ENCODE data around the gene SPIB. TPM values are rescaled to one million over a fixed set of nuclear protein-coding genes. Genes with fewer than 3 reads are reported as not detected.

SPIB gene
- total RNA-seq, result 0.86 and 0.95 TPM in 2 replicates

DNA sequence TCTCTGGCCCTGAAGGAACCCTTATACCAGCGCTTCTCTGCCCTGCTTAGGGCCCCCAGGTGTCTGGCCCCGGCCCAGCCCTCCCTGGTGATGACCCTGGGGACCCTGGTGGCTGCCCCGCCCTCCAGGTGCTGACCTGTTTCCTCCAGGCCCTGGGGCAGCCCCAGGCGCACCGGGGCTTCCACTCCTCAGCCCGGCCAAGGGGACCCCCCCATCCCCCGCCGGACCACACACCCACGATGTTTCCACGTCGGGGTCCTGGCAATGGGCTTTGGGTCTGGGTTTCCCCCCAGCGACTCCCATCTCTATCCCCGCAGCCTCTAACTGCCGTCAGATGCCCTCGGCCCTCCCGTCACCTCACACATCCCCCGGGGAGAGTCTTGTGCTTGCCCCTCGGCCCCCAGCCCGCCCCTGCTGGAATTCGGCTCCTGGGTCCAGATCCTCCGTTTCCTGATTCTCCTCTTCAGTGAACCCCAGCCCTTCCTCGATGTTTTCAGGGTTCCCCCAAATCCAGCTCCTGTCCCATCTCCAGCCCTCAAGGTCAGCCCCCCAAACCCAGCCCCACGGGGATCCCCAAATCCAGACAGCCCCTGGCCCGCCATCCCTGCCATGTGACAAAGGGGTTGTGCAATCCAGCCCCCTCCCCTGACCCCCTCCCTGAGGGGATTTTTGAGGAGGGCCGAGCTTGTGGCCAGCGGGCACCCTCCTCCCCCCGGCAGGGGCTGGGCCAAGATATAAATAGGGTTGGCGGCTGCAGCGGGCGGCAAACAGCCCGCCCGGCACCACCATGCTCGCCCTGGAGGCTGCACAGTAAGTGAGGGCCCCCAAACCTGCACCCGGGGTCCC is at the start of gene SPIB:
SPIB (plus strand) TSS at position 763 of the 846 bp plus-strand sequence; CDS start at position 788, 25 bp downstream.
- intact Hi-C loops (cut with micrococcal nuclease), result no loop called here

DNA sequence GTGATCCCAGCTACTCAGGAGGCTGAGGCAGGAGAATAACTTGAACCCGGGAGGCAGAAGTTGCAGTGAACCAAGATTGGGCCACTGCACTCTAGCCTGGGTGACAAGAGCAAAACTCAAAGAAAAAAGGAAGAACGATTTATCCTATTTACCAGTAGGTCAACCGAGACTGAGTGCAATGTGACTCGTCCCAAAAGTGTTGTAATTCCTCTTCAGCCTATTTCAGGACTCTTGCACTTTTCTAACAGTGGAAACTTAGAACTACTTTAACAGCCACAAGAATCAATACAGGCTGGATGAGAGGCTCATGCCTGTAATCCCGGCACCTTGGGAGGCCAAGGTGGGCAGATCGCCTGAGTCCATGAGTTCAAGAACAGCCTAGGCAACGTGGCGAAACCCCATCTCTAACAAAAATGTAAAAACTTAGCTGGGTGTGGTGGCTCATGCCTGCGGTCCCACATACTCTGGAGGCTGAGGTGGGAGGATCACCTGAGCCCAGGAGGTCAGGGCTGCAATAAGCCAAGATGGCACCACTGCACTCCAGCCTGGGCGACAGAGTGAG is 46.7 kb upstream of the SPIB start:
- intact Hi-C loops (cut with micrococcal nuclease), result no loop called here

GRCh38 chr19:50376166-50377050 is 42.3 kb upstream of the SPIB start, which contains the start of gene NR1H2:
Gene NR1H2 (plus strand): TSS chr19:50376457. CDS start chr19:50377606, 1,149 bp downstream.
- intact Hi-C loops (cut with micrococcal nuclease), result loop anchor here (1.0 to 2.0 kb wide), 13 partner anchors 8 to 508 kb away; partner anchors contain the start of genes AKT1S1, EMC10, GARIN5A and JOSD2

GRCh38 chr19:50377051-50377461 is 41.7 kb upstream of the SPIB start:
- intact Hi-C loops (cut with micrococcal nuclease), result loop anchor here (2.0 kb wide), 5 partner anchors 54 to 508 kb away; partner anchors contain the start of genes AKT1S1 and TBC1D17

DNA sequence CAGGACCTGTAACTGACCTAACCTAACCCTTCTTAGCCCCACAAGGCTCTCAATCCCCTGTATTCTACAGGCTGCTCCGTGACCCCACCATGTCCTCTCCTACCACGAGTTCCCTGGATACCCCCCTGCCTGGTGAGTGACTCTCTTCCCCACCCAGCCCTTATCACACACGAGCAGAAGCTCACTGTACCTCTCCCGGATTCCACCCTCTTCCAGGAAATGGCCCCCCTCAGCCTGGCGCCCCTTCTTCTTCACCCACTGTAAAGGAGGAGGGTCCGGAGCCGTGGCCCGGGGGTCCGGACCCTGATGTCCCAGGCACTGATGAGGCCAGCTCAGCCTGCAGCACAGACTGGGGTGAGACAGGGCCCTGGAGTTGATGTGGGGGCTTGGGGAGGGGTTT is 41.2 kb upstream of the SPIB start:
- intact Hi-C loops (cut with micrococcal nuclease), result loop anchor here (2.0 kb wide), 5 partner anchors 53 to 509 kb away; partner anchors contain the start of genes AKT1S1 and TBC1D17

DNA sequence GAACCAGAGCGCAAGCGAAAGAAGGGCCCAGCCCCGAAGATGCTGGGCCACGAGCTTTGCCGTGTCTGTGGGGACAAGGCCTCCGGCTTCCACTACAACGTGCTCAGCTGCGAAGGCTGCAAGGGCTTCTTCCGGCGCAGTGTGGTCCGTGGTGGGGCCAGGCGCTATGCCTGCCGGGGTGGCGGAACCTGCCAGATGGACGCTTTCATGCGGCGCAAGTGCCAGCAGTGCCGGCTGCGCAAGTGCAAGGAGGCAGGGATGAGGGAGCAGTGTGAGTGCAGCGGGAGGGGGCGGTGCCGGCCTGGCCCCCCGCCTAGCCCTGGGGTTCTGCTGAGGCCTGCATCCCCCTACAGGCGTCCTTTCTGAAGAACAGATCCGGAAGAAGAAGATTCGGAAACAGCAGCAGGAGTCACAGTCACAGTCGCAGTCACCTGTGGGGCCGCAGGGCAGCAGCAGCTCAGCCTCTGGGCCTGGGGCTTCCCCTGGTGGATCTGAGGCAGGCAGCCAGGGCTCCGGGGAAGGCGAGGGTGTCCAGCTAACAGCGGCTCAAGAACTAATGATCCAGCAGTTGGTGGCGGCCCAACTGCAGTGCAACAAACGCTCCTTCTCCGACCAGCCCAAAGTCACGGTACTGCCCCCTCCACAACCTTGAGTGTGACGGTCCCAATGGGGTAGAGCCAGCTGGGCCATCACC is 40.4 kb upstream of the SPIB start:
- intact Hi-C loops (cut with micrococcal nuclease), result no loop called here

DNA sequence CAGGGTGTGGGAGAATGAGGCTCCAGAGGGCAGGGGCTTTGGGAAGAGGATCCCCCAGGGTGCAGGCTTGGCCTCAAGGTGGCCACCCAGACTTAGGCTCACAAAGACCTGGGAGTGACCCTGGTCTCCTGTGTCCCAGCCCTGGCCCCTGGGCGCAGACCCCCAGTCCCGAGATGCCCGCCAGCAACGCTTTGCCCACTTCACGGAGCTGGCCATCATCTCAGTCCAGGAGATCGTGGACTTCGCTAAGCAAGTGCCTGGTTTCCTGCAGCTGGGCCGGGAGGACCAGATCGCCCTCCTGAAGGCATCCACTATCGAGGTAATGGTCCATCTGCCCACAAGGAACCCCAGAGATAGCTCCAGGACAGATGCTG is 39.9 kb upstream of the SPIB start:
- intact Hi-C loops (cut with micrococcal nuclease), result no loop called here

- intact Hi-C loops (cut with micrococcal nuclease), result no loop called here
Observed at GRCh38 chr19:50379602-50380001, 39.1 kb upstream of the SPIB start.

DNA sequence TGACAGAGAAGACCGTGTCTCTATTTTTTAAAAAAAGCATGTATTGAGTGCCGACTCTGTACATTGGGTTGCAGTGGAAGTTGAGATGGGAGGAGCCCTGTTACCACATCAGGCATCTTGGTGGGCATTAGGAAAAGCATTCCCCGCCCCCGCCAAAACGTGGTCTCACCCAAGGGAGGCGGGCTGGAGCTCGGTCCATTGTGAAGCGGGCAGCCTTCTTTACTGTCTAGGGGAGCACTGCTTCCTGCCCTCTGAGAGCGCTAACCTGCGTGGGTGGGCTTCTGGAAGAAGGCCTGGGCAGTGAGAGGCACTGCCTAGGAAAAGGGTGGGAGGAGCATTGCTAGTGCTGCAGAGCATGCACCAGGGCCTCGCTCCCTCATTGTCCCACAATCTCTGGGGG is 38.6 kb upstream of the SPIB start:
- intact Hi-C loops (cut with micrococcal nuclease), result no loop called here

DNA sequence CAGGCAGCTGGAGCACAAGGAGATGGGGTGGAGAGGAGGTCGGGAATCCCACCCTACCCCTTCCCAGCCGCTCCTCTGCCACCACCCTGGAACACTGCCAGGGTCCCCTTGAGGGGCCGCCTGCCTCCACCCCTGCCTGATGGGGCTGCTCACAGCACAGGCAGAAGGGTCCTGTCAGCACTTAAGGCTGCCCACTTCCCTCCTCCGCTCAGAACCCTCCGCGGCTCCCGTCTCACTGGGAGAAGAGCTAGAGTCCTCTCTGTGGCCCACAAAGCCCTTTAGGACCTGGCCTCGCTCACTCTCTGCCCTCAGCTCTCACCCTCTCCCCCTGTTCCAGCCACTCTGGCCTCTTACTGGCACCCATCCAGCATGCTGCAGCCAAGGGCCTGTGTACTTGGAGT is 38.0 kb upstream of the SPIB start:
- intact Hi-C loops (cut with micrococcal nuclease), result no loop called here

DNA sequence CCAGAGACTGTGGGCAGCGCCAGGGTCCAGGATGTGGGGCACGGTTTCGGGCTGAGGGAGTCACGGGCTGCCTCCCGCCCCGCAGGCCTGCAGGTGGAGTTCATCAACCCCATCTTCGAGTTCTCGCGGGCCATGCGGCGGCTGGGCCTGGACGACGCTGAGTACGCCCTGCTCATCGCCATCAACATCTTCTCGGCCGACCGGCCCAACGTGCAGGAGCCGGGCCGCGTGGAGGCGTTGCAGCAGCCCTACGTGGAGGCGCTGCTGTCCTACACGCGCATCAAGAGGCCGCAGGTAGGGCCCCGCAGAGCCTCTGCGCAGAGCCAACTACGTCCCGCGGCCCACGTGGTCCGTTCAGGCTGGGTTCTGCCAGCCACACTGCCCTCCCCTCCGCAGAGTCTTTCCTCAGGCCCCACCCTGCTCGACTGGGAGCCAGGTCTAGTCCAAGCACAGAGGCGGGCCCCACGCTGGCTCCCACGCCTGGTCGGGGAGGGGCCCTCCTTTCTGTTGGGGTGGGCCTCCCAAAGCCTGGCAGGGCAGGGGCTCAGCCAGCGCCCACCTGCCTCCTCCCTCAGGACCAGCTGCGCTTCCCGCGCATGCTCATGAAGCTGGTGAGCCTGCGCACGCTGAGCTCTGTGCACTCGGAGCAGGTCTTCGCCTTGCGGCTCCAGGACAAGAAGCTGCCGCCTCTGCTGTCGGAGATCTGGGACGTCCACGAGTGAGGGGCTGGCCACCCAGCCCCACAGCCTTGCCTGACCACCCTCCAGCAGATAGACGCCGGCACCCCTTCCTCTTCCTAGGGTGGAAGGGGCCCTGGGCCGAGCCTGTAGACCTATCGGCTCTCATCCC is 36.6 kb upstream of the SPIB start:
- intact Hi-C loops (cut with micrococcal nuclease), result no loop called here

- intact Hi-C loops (cut with micrococcal nuclease), result no loop called here
Observed at GRCh38 chr19:50383001-50383851, 35.5 kb upstream of the SPIB start.

- intact Hi-C loops (cut with micrococcal nuclease), result loop anchor here (1.0 to 2.0 kb wide), 14 partner anchors 8 to 724 kb away; partner anchors contain the start of genes CTU1, EMC10, GARIN5A and JOSD2
Observed at GRCh38 chr19:50383852-50384684, 34.7 kb upstream of the SPIB start, which contains the start of gene POLD1. Gene POLD1 (plus strand): TSS chr19:50384347. CDS start chr19:50398852, 14,505 bp downstream.

GRCh38 chr19:50384685-50385535 is 33.8 kb upstream of the SPIB start:
- intact Hi-C loops (cut with micrococcal nuclease), result loop anchor here (1.0 to 2.0 kb wide), 14 partner anchors 9 to 723 kb away; partner anchors contain the start of genes CTU1, EMC10, GARIN5A and JOSD2

DNA sequence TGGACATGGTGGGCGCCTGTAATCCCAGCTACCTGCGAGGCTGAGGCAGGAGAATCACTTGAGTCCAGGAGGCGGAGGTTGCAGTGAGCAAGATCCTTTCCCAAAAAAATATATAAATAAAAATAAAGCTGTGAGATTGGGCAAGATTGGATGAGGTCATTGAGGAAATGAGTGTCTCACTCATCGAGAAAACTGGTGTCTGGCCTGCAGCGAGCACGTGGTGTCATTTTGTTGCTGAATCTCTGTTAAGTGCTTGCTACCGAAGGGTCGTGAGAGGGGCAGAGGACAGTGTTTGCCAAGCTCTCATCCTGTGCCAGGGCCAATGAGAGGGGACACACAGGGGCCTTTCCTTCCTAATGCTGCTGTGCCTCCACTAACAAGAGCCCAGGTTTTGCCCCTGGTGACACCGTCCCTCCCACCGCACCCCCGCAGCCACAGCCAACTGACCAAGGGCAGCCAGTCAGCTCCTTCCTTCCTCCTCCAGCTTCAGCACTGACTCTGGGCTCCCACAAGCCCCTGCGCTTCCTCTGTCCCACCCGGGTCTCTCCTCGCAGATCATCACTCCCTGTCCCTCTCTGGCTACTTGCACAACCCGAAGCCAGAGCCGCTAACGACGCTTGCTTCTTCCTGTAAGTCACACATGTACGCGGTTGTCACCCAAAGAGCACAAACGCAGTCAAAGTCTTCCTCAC is 31.4 kb upstream of the SPIB start:
- intact Hi-C loops (cut with micrococcal nuclease), result no loop called here

- intact Hi-C loops (cut with micrococcal nuclease), result no loop called here
Observed at GRCh38 chr19:50387868-50388245, 30.9 kb upstream of the SPIB start.

Data from T-helper 1 cell treated with Interleukin-12 subunit alpha and Interleukin-12 subunit beta and Interleukin-4 antibody, amounts not matched to agents 30 ng/mL and 1 ng/mL, for 36 hours (primary cell).